Measurements from ENCODE around the gene REM2. TPM values are rescaled to one million over a fixed set of nuclear protein-coding genes. Genes with fewer than 3 reads are reported as not detected.

REM2 gene
- polyA plus RNA-seq, 1 of the 3 experiments (the other 2 are of a cell fraction) = 0.26 TPM

- no peak overlapping the region for H3K4me3 ChIP-seq (ENCODE audit: low read depth in 2 of 2, low read length in 1 of 2)
- peaks cover 12 to 13% of the 10 kb centered on the region in 2 experiments; a peak in 2 of 4 replicates for H3K4me1 ChIP-seq (ENCODE audit: control insufficient read depth in 1 of 2, insufficient read depth in 2 of 2, low read depth in 1 of 2, low read length in 1 of 2)
- DNase-seq = no peak
- ChIA-PET POLR2A (no interaction called here), CTCF (interaction anchor here (1.2 kb wide), 1 partner anchor 18 kb away, joined by 3 read pairs; no protein-coding TSS in a partner anchor)
- H3K9ac ChIP-seq = no peak overlapping the region
- peaks cover 42 to 53% of the 10 kb centered on the region in 2 experiments for H3K36me3 ChIP-seq (replicated peaks in 1 of 2; ENCODE audit: control insufficient read depth in 1 of 2, insufficient read depth in 2 of 2, low read length in 1 of 2)
- H2AFZ ChIP-seq (ENCODE audit: low read depth) = no peak overlapping the region
- no peaks in the 10 kb centered on the region for H3K27me3 ChIP-seq (ENCODE audit: insufficient read depth)
- no peaks in the 10 kb centered on the region for H3K9me3 ChIP-seq
- H3K79me2 ChIP-seq (ENCODE audit: insufficient read depth) = peaks cover 24% of the 10 kb centered on the region
- TF ChIP-seq, protein P1, sequence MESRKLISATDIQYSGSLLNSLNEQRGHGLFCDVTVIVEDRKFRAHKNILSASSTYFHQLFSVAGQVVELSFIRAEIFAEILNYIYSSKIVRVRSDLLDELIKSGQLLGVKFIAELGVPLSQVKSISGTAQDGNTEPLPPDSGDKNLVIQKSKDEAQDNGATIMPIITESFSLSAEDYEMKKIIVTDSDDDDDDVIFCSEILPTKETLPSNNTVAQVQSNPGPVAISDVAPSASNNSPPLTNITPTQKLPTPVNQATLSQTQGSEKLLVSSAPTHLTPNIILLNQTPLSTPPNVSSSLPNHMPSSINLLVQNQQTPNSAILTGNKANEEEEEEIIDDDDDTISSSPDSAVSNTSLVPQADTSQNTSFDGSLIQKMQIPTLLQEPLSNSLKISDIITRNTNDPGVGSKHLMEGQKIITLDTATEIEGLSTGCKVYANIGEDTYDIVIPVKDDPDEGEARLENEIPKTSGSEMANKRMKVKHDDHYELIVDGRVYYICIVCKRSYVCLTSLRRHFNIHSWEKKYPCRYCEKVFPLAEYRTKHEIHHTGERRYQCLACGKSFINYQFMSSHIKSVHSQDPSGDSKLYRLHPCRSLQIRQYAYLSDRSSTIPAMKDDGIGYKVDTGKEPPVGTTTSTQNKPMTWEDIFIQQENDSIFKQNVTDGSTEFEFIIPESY (IDR thresholded peaks at IDR 0.05; ENCODE audit: borderline replicate concordance, low read depth) = no peak
- TF ChIP-seq SIN3A (IDR thresholded peaks at IDR 0.05; ENCODE audit: borderline replicate concordance, low read depth, low read length) = no peak
- TF ChIP-seq USF1 (IDR thresholded peaks at IDR 0.05; ENCODE audit: borderline replicate concordance, low read depth) = no peak
- no peak for TF ChIP-seq RCOR1 (IDR thresholded peaks at IDR 0.05; ENCODE audit: low read length)
- TF ChIP-seq FOXJ3 (CRISPR knock-in tag; IDR thresholded peaks at IDR 0.05) = no peak
- no peak for TF ChIP-seq POLR2AphosphoS5 (IDR thresholded peaks at IDR 0.05; ENCODE audit: low read depth, low read length)
- TF ChIP-seq, protein P2, sequence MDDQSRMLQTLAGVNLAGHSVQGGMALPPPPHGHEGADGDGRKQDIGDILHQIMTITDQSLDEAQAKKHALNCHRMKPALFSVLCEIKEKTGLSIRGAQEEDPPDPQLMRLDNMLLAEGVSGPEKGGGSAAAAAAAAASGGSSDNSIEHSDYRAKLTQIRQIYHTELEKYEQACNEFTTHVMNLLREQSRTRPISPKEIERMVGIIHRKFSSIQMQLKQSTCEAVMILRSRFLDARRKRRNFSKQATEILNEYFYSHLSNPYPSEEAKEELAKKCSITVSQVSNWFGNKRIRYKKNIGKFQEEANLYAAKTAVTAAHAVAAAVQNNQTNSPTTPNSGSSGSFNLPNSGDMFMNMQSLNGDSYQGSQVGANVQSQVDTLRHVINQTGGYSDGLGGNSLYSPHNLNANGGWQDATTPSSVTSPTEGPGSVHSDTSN (IDR thresholded peaks at IDR 0.05) = no peak
- TF ChIP-seq CTCF (IDR thresholded peaks at IDR 0.05) = no peak
- no peaks in the 10 kb centered on the region for H4K20me1 ChIP-seq (ENCODE audit: insufficient read depth)
- H3K27ac ChIP-seq (ENCODE audit: low read depth in 2 of 2, low read length in 1 of 2) = no peak overlapping the region
- H3K9me2 ChIP-seq = no peaks in the 10 kb centered on the region
- no peak overlapping the region for H3K4me2 ChIP-seq
- H3F3A ChIP-seq (replicated peaks; ENCODE audit: insufficient read depth) = peaks cover 14% of the 10 kb centered on the region
- WGBS (ENCODE audit: low lambda C conversion rate) = 95% methylated on average over 5 of the region's 5 CpGs
Observed at GRCh38 chr14:22923746-22924145, 40.7 kb downstream of the REM2 start.

GRCh38 chr14:22925513-22925912, 42.5 kb downstream of the REM2 start:
- no peak overlapping the region for H3K4me3 ChIP-seq (ENCODE audit: low read depth in 2 of 2, low read length in 1 of 2)
- no peaks in the 10 kb centered on the region for H4K20me1 ChIP-seq (ENCODE audit: insufficient read depth)
- H3K4me1 ChIP-seq (ENCODE audit: control insufficient read depth in 1 of 2, insufficient read depth in 2 of 2, low read depth in 1 of 2, low read length in 1 of 2) = peaks cover 9 to 12% of the 10 kb centered on the region in 2 experiments; a peak in 2 of 4 replicates
- H3K79me2 ChIP-seq (ENCODE audit: insufficient read depth) = peaks cover 28% of the 10 kb centered on the region
- H3K9me2 ChIP-seq = no peaks in the 10 kb centered on the region
- peaks cover 42 to 47% of the 10 kb centered on the region in 2 experiments for H3K36me3 ChIP-seq (replicated peaks in 1 of 2; ENCODE audit: control insufficient read depth in 1 of 2, insufficient read depth in 2 of 2, low read length in 1 of 2)
- H3K27ac ChIP-seq (ENCODE audit: low read depth in 2 of 2, low read length in 1 of 2) = no peak overlapping the region
- no peak overlapping the region for H2AFZ ChIP-seq (ENCODE audit: low read depth)
- WGBS (ENCODE audit: low lambda C conversion rate) = 93% methylated on average over 8 of the region's 8 CpGs
- POLR2A ChIA-PET = no interaction called here
- H3K9me3 ChIP-seq = no peaks in the 10 kb centered on the region
- H3F3A ChIP-seq (replicated peaks; ENCODE audit: insufficient read depth) = peaks cover 20% of the 10 kb centered on the region
- H3K27me3 ChIP-seq (ENCODE audit: insufficient read depth) = no peaks in the 10 kb centered on the region
- TF ChIP-seq IRF3 (IDR thresholded peaks at IDR 0.05; ENCODE audit: low read depth, low read length) (no peak), MEF2A (IDR thresholded peaks at IDR 0.05; ENCODE audit: borderline replicate concordance, low read depth) (no peak), FOXJ3 (CRISPR knock-in tag; IDR thresholded peaks at IDR 0.05) (no peak)
- CTCF ChIA-PET = no interaction called here
- no peak overlapping the region for H3K4me2 ChIP-seq
- no peak overlapping the region for H3K9ac ChIP-seq
- DNase-seq = no peak
